ENCODE data around the gene AQP11. TPM values are rescaled to one million over a fixed set of nuclear protein-coding genes. Genes with fewer than 3 reads are reported as not detected.
"Not testable (repeated sequence)": the region's sequence is repeated elsewhere in the genome, so short reads cannot be mapped to it uniquely, and the experiment has no call there.

The AQP11 gene
- total and polyA plus RNA-seq, 4 donors = 4.7 to 16.6 (median 12.4) TPM

DNA sequence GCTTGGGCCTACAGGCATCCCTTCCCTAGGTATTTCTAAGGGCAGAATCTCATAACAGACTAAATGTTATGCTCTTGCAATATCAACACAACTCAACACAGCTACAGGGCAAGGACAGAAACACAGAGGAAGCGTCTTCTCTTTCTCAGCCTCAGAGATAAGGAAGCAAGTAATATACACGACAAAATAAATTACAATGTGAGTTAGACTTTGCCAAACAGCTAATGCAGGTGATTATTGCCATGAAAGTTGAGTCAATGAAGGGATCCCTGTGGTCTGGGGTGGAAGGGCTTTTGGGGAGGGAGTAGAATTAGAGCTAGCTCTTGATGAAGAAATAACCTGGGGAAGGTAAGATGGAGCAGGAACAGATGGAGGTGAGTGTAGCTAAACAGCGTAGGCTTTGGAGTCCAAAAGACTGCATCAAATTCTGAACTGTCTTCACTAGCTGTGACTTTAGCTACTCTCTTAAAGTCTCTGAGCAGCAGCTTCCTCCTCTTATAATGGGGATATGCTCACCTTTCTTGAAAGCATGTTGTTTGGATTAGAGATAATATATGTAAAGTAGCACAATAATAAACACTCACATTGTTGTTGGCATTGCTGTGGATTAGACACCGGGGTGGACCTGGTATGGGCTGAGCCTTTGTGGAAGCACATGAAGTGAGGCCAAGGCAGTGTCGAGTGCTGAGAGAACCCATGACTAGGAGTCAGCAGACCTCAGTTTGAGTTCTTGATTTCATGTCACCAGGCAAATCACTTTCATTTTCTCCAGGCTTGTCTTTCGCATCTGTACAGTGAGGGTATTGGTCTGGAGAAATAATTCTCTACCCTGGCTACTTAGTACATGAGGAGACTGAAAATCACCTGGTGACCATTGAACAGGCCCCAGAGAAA is 41.0 kb upstream of the AQP11 start:
- Histone ChIP-seq H3K36me3 (ENCODE audit: control insufficient read depth in 4 of 4, insufficient read depth in 3 of 4, low read depth in 1 of 4, low read length in 3 of 4) (no peaks in the 10 kb centered on the region), H3K27me3 (ENCODE audit: control insufficient read depth in 4 of 4, insufficient read depth in 4 of 4, low read length in 3 of 4) (no peaks in the 10 kb centered on the region), H3K4me1 (ENCODE audit: control insufficient read depth in 4 of 4, insufficient read depth in 4 of 4, low read length in 3 of 4) (peaks cover 0 to 3% (median 0%) of the 10 kb centered on the region in 4 donors), H3K4me3 (ENCODE audit: low read depth in 1 of 3, low read length in 3 of 3) (no peak overlapping the region), H3K9me3 (ENCODE audit: control insufficient read depth in 4 of 4, low read length in 3 of 4) (no peaks in the 10 kb centered on the region), H3K9ac (ENCODE audit: low read depth in 1 of 2, low read length in 2 of 2) (no peak overlapping the region), H3K27ac (ENCODE audit: low read depth in 1 of 2, low read length in 2 of 2) (no peak overlapping the region)
- DNase-seq (ENCODE audit: low spot score) = no peak
- 79% methylated on average over 6 of the region's 6 CpGs for WGBS
- TF ChIP-seq, protein P1, sequence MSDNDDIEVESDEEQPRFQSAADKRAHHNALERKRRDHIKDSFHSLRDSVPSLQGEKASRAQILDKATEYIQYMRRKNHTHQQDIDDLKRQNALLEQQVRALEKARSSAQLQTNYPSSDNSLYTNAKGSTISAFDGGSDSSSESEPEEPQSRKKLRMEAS (IDR thresholded peaks at IDR 0.05) = no peak
- TF ChIP-seq RAD21 (IDR thresholded peaks at IDR 0.05) = peak in 1 of 2 donors; percentile 1

DNA sequence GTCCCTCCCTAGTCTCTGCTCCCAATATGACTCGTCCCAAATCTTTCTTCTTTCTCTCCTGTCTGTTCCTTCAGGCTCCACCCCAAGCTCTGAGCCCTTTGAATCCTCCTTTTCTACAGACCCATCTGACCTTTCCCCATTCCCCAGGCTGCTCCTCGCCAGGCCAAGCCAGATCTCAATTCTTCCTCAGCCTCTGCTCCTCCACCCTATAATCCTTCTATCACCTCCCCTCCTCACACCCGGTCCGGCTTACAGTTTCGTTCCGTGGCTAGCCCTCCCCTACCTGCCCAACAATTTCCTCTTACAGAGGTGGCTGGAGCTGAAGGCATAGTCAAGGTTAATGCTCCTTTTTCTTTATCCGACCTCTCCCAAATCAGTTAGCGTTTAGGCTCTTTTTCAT is 38.3 kb upstream of the AQP11 start:
- not testable (repeated sequence) for H3K9me3 ChIP-seq (ENCODE audit: control insufficient read depth in 4 of 4, low read length in 3 of 4); DNase-seq (ENCODE audit: low spot score); H3K36me3 ChIP-seq (ENCODE audit: control insufficient read depth in 4 of 4, insufficient read depth in 3 of 4, low read depth in 1 of 4, low read length in 3 of 4); H3K27me3 ChIP-seq (ENCODE audit: control insufficient read depth in 4 of 4, insufficient read depth in 4 of 4, low read length in 3 of 4); H3K9ac ChIP-seq (ENCODE audit: low read depth in 1 of 2, low read length in 2 of 2); H3K4me3 ChIP-seq (ENCODE audit: low read depth in 1 of 3, low read length in 3 of 3); H3K4me1 ChIP-seq (ENCODE audit: control insufficient read depth in 4 of 4, insufficient read depth in 4 of 4, low read length in 3 of 4); H3K27ac ChIP-seq (ENCODE audit: low read depth in 1 of 2, low read length in 2 of 2)
- WGBS = 93% methylated on average over 8 of the region's 8 CpGs

DNA sequence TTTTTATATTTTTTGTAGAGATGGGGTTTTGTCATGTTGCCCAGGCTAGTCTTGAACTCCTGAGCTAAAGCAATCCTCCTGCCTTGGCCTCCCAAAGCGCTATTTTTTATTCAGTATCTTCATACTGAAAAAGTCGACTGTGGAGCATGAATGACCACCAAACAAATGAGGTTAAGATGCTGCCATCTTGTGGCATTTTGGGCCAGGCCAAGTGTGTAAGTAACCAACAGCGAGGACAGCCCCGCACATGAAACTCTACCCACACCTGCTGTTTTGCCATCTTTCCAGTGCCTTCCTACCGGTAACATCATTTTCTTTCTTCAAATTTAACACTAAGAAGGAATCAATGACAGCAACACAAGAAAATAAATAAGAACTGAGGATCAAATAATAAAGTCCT is 32.2 kb upstream of the AQP11 start:
- Histone ChIP-seq H3K27me3 (ENCODE audit: control insufficient read depth in 4 of 4, insufficient read depth in 4 of 4, low read length in 3 of 4) (no peaks in the 10 kb centered on the region), H3K9me3 (ENCODE audit: control insufficient read depth in 4 of 4, low read length in 3 of 4) (no peaks in the 10 kb centered on the region), H3K9ac (ENCODE audit: low read depth in 1 of 2, low read length in 2 of 2) (no peak overlapping the region), H3K27ac (ENCODE audit: low read depth in 1 of 2, low read length in 2 of 2) (no peak overlapping the region), H3K4me3 (ENCODE audit: low read depth in 1 of 3, low read length in 3 of 3) (no peak overlapping the region), H3K36me3 (ENCODE audit: control insufficient read depth in 4 of 4, insufficient read depth in 3 of 4, low read depth in 1 of 4, low read length in 3 of 4) (no peaks in the 10 kb centered on the region), H3K4me1 (ENCODE audit: control insufficient read depth in 4 of 4, insufficient read depth in 4 of 4, low read length in 3 of 4) (no peaks in the 10 kb centered on the region)
- WGBS = 73% methylated on average over 5 of the region's 5 CpGs
- peak; percentile 18 to 37 for TF ChIP-seq RAD21 (IDR thresholded peaks at IDR 0.05)
- TF ChIP-seq, protein P2, sequence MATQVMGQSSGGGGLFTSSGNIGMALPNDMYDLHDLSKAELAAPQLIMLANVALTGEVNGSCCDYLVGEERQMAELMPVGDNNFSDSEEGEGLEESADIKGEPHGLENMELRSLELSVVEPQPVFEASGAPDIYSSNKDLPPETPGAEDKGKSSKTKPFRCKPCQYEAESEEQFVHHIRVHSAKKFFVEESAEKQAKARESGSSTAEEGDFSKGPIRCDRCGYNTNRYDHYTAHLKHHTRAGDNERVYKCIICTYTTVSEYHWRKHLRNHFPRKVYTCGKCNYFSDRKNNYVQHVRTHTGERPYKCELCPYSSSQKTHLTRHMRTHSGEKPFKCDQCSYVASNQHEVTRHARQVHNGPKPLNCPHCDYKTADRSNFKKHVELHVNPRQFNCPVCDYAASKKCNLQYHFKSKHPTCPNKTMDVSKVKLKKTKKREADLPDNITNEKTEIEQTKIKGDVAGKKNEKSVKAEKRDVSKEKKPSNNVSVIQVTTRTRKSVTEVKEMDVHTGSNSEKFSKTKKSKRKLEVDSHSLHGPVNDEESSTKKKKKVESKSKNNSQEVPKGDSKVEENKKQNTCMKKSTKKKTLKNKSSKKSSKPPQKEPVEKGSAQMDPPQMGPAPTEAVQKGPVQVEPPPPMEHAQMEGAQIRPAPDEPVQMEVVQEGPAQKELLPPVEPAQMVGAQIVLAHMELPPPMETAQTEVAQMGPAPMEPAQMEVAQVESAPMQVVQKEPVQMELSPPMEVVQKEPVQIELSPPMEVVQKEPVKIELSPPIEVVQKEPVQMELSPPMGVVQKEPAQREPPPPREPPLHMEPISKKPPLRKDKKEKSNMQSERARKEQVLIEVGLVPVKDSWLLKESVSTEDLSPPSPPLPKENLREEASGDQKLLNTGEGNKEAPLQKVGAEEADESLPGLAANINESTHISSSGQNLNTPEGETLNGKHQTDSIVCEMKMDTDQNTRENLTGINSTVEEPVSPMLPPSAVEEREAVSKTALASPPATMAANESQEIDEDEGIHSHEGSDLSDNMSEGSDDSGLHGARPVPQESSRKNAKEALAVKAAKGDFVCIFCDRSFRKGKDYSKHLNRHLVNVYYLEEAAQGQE (IDR thresholded peaks at IDR 0.05) = no peak
- DNase-seq (ENCODE audit: low spot score) = no peak

DNA sequence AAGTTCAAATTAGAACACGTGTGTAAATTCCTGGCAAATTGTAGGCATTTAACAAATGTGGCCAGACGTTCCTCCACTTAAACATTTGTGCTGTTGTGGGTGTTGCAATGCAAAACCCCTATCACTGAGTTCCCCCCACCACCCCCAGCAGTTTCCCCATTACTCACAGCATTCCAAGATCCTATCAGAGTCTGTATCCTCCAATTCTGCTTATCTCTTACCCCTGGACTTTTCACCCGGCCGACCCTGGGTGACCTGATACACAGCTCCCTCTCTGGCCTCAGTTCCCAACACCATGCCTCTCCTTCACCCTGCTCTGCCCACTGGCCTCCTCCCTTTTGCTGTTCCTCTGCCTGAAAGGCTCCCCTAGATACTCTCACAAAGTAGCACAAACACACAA is 31.4 kb upstream of the AQP11 start:
- no peaks in the 10 kb centered on the region for H3K36me3 ChIP-seq (ENCODE audit: control insufficient read depth in 4 of 4, insufficient read depth in 3 of 4, low read depth in 1 of 4, low read length in 3 of 4)
- no peaks in the 10 kb centered on the region for H3K4me1 ChIP-seq (ENCODE audit: control insufficient read depth in 4 of 4, insufficient read depth in 4 of 4, low read length in 3 of 4)
- H3K4me3 ChIP-seq (ENCODE audit: low read depth in 1 of 3, low read length in 3 of 3) = no peak overlapping the region
- H3K9me3 ChIP-seq (ENCODE audit: control insufficient read depth in 4 of 4, low read length in 3 of 4) = no peaks in the 10 kb centered on the region
- no peak for DNase-seq (ENCODE audit: low spot score)
- H3K27ac ChIP-seq (ENCODE audit: low read depth in 1 of 2, low read length in 2 of 2) = no peak overlapping the region
- no peak for TF ChIP-seq YY1 (IDR thresholded peaks at IDR 0.05)
- no peak for TF ChIP-seq FOXA2 (IDR thresholded peaks at IDR 0.05)
- TF ChIP-seq SP1 (IDR thresholded peaks at IDR 0.05) = no peak
- TF ChIP-seq, protein P2 (IDR thresholded peaks at IDR 0.05) = no peak
- no peak for TF ChIP-seq TAF1 (conservative IDR thresholded peaks at IDR 0.05)
- no peak for TF ChIP-seq FOXA1 (IDR thresholded peaks at IDR 0.05)
- no peak for TF ChIP-seq HNF4G (IDR thresholded peaks at IDR 0.05)
- H3K9ac ChIP-seq (ENCODE audit: low read depth in 1 of 2, low read length in 2 of 2) = no peak overlapping the region
- H3K27me3 ChIP-seq (ENCODE audit: control insufficient read depth in 4 of 4, insufficient read depth in 4 of 4, low read length in 3 of 4) = no peaks in the 10 kb centered on the region
- WGBS = 66% methylated on average over 4 of the region's 4 CpGs

All from liver (tissue), 9 donors.